ENCODE results near the gene EXOC7. TPM values are rescaled to one million over a fixed set of nuclear protein-coding genes. Genes with fewer than 3 reads are reported as not detected.

EXOC7 gene
- total RNA-seq, 1 experiment from 2014 or later: 160 TPM

DNA sequence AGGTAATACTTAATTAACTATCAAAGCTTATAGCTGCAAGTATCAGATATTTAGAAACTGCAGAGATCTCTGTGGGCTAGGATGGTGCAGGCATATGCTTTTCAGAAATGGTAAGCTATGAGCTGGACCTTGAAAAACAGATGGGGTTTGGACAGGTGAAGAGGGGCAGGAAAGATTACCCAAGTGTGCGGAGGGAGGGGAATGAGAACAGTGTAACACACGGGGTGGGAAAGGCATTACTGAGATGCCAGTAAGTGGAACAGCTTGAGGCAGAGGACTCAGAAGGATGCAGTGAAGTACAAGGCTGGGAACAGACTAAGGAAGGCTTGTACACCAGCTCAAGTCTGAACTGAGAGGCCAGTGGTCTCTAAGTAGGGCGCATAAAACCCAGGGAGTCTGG, 54.3 kb downstream of the EXOC7 start:
- Mint-ChIP-seq H3K36me3 (ENCODE audit: insufficient read depth in 1 of 3, low read depth in 3 of 3) (peaks cover 48 to 82% (median 77%) of the 10 kb centered on the region in 3 experiments; a peak in 6 of 7 replicates), H3K9me3 (no peaks in the 10 kb centered on the region), H3K4me3 (no peak overlapping the region), H3K4me1 (peaks cover 3 to 15% of the 10 kb centered on the region in 2 experiments), H3K27ac (peak overlapping the region in 2 of 3 experiments; percentile 13 to 41; a peak in 3 of 7 replicates), H3K27me3 (ENCODE audit: low read depth) (no peaks in the 10 kb centered on the region)
- H3K18ac ChIP-seq (ENCODE audit: insufficient read length, low read depth, low read length): no peak overlapping the region
- H3K27ac ChIP-seq (ENCODE audit: insufficient read length, low read depth, low read length): no peak overlapping the region
- H3K27me3 ChIP-seq (ENCODE audit: insufficient read depth, low read length): no peaks in the 10 kb centered on the region
- no peaks in the 10 kb centered on the region for H3K9me3 ChIP-seq (ENCODE audit: control insufficient read depth, low read depth, low read length)
- TF ChIP-seq, protein P1, sequence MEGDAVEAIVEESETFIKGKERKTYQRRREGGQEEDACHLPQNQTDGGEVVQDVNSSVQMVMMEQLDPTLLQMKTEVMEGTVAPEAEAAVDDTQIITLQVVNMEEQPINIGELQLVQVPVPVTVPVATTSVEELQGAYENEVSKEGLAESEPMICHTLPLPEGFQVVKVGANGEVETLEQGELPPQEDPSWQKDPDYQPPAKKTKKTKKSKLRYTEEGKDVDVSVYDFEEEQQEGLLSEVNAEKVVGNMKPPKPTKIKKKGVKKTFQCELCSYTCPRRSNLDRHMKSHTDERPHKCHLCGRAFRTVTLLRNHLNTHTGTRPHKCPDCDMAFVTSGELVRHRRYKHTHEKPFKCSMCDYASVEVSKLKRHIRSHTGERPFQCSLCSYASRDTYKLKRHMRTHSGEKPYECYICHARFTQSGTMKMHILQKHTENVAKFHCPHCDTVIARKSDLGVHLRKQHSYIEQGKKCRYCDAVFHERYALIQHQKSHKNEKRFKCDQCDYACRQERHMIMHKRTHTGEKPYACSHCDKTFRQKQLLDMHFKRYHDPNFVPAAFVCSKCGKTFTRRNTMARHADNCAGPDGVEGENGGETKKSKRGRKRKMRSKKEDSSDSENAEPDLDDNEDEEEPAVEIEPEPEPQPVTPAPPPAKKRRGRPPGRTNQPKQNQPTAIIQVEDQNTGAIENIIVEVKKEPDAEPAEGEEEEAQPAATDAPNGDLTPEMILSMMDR (conservative IDR thresholded peaks at IDR 0.05): no peak
- no peak overlapping the region for H3K9ac ChIP-seq (ENCODE audit: extremely low read depth, insufficient read length, low read length)
- DNase-seq: no peak
- H2BK5ac ChIP-seq (ENCODE audit: insufficient read length, low read length): no peak overlapping the region
- no peak overlapping the region for H2BK15ac ChIP-seq (ENCODE audit: low read depth, low read length)
- H3K4me1 ChIP-seq (ENCODE audit: insufficient read depth, low read length): no peaks in the 10 kb centered on the region
- no peak overlapping the region for H3K14ac ChIP-seq (ENCODE audit: insufficient read depth, low read length)
- H2BK12ac ChIP-seq (ENCODE audit: insufficient read length, low read depth, low read length): no peak overlapping the region
- H4K8ac ChIP-seq (replicated peaks; ENCODE audit: insufficient read length, low read depth, low read length): no peak overlapping the region
- WGBS (ENCODE audit: extremely low coverage, insufficient read length, low lambda C conversion rate): no CpG with 5 or more reads among the region's 3 CpGs
- H3T11ph ChIP-seq (ENCODE audit: low read length): no peak overlapping the region
- no peak overlapping the region for H2AFZ ChIP-seq (ENCODE audit: low read length)
- no peak overlapping the region for H3K4ac ChIP-seq (ENCODE audit: low read depth, low read length)
- no peak overlapping the region for H3K23ac ChIP-seq (ENCODE audit: insufficient read length, low read depth, low read length)
- H3K79me1 ChIP-seq (ENCODE audit: insufficient read depth, low read depth, low read length, poor library complexity, severe bottlenecking): no peaks in the 10 kb centered on the region
- H3K56ac ChIP-seq (ENCODE audit: insufficient read length, low read depth, low read length): no peak overlapping the region
- H4K91ac ChIP-seq (ENCODE audit: insufficient read length, low read depth, low read length): no peak overlapping the region
- H4K5ac ChIP-seq (ENCODE audit: insufficient read length, low read depth, low read length): no peak overlapping the region
- H2AK5ac ChIP-seq (ENCODE audit: insufficient read length, low read length): no peak overlapping the region
- no peak overlapping the region for H2BK20ac ChIP-seq (ENCODE audit: low read depth, low read length, poor library complexity, severe bottlenecking)
- H3K4me2 ChIP-seq (ENCODE audit: insufficient read depth, insufficient read length, low read length): no peak overlapping the region
- H2BK120ac ChIP-seq (ENCODE audit: low read depth, low read length, poor library complexity, severe bottlenecking): no peak overlapping the region
- H4K20me1 ChIP-seq (ENCODE audit: control insufficient read depth, insufficient read depth, insufficient read length): no peaks in the 10 kb centered on the region
- no peaks in the 10 kb centered on the region for H3K23me2 ChIP-seq (ENCODE audit: insufficient read length, low read depth, low read length, poor library complexity, severe bottlenecking)
- no peaks in the 10 kb centered on the region for H3K79me2 ChIP-seq (ENCODE audit: insufficient read depth, low read length)
